BE2C (cell line): ENCODE results near the gene RNF138. TPM values are rescaled to one million over a fixed set of nuclear protein-coding genes. Genes with fewer than 3 reads are reported as not detected.

Source experiments
- DNase-seq: peaks from one replicate; pipeline ENCODE4 v3.0.0-alpha.2; 2020
- H3K27me3 ChIP-seq: fragments of 250-450 bp; sonication (Bioruptor Pico); 2 replicates; pipeline ENCODE4 v1.5.1; 2020; ENCODE audit warnings: mild to moderate bottlenecking
- H3K36me3 ChIP-seq: fragments of 250-450 bp; sonication (Bioruptor Pico); 2 replicates; pipeline ENCODE4 v1.5.1; 2020; ENCODE audit warnings: mild to moderate bottlenecking
- H3K4me1 ChIP-seq: fragments of 250-450 bp; sonication (Bioruptor Pico); 2 replicates; pipeline ENCODE4 v1.5.1; 2020
- H3K4me3 ChIP-seq: 2 replicates; pipeline ENCODE4 v1.5.1; 2011; ENCODE audit warnings: low read depth, low read length
- H3K9me3 ChIP-seq: fragments of 250-450 bp; sonication (Bioruptor Pico); 2 replicates; pipeline ENCODE4 v1.5.1; 2020
- CTCF ChIP-seq: IDR thresholded peaks from 2 replicates; pipeline ENCODE4 v1.5.1; 2012; ENCODE audit warnings: mild to moderate bottlenecking, low read depth, low read length
- polyA plus RNA-seq: library from polyadenylated mRNA; unstranded; fragments of >200 nt; gene quantifications from one replicate; pipeline ENCODE4 v1.2.1, GENCODE V29; 2012; ENCODE audit warnings: low read depth, missing spikeins; ENCODE audit not compliant: insufficient read length, insufficient read depth

The RNF138 gene
- polyA plus RNA-seq, result 22.3 TPM

GRCh38 chr18:32091724-32092421 lies at the start of gene RNF138:
RNF138 (plus strand) TSS chr18:32091874; CDS start chr18:32092777, 903 bp downstream.
- no peak for TF ChIP-seq CTCF

GRCh38 chr18:32042337-32042736 lies 49.3 kb upstream of the RNF138 start:
- Histone ChIP-seq H3K4me1 (no peaks in the 10 kb centered on the region), H3K36me3 (no peaks in the 10 kb centered on the region), H3K27me3 (no peaks in the 10 kb centered on the region), H3K9me3 (no peaks in the 10 kb centered on the region), H3K4me3 (no peak overlapping the region)
- TF ChIP-seq CTCF, result no peak
- DNase-seq, result no peak

More at GRCh38 chr18:32091724-32092421, at the start of gene RNF138:
- Histone ChIP-seq H3K36me3 (no peaks in the 10 kb centered on the region), H3K27me3 (no peaks in the 10 kb centered on the region), H3K4me1 (no peaks in the 10 kb centered on the region), H3K4me3 (peak within 1 kb of the TSS; percentile 70), H3K9me3 (no peaks in the 10 kb centered on the region)
- peak; percentile 75 for DNase-seq

- no peaks in the 10 kb centered on the region for H3K36me3 ChIP-seq
- H3K27me3 ChIP-seq, result no peaks in the 10 kb centered on the region
- H3K9me3 ChIP-seq, result no peaks in the 10 kb centered on the region
- DNase-seq, result no peak
- no peak overlapping the region for H3K4me3 ChIP-seq
- TF ChIP-seq CTCF, result no peak
- H3K4me1 ChIP-seq, result no peaks in the 10 kb centered on the region
These were observed 43.1 kb upstream of the RNF138 start for GRCh38 chr18:32048507-32049091.

GRCh38 chr18:32049393-32050171 lies 42.1 kb upstream of the RNF138 start:
- Histone ChIP-seq H3K36me3 (no peaks in the 10 kb centered on the region), H3K9me3 (no peaks in the 10 kb centered on the region), H3K4me1 (no peaks in the 10 kb centered on the region), H3K27me3 (no peaks in the 10 kb centered on the region), H3K4me3 (no peak overlapping the region)
- DNase-seq, result no peak
- TF ChIP-seq CTCF, result no peak

- no peak for TF ChIP-seq CTCF
- Histone ChIP-seq H3K36me3 (no peaks in the 10 kb centered on the region), H3K4me3 (no peak overlapping the region), H3K9me3 (no peaks in the 10 kb centered on the region), H3K4me1 (no peaks in the 10 kb centered on the region), H3K27me3 (no peaks in the 10 kb centered on the region)
- no peak for DNase-seq
These were observed 34.9 kb upstream of the RNF138 start for GRCh38 chr18:32056613-32057358.
